Measurements from ENCODE around the gene TXNDC2. TPM values are rescaled to one million over a fixed set of nuclear protein-coding genes. Genes with fewer than 3 reads are reported as not detected.
"Not testable (repeated sequence)": the region's sequence is repeated elsewhere in the genome, so short reads cannot be mapped to it uniquely, and the experiment has no call there.

Gene TXNDC2
- total RNA-seq, 1 experiment from 2014 or later, result not detected

DNA sequence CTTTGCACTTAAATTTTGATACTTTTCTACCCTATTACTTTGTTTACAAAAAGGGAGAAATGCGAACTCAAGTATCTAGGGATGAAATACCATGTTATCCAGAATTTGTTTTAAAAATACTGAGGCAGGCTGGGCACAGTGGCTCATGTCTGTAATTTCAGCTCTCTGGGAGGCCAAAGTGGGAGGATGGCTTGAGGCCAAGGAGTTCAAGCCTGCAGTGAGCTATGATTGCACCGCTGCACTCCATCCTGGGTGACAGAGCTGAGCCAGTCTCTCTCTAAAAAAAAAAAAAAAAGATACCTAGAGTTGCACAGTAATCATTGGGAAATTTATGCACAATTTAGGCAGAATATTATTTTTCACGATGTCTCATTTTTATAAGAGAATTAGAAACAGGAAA, 15.6 kb downstream of the TXNDC2 start:
- intact Hi-C loops (cut with micrococcal nuclease; ENCODE audit: unreplicated experiment), result no loop called here
- H3K4me1 ChIP-seq, result peaks cover 31% of the 10 kb centered on the region
- no peak overlapping the region for H3K27ac Mint-ChIP-seq (ENCODE audit: unreplicated experiment)
- H3K36me3 Mint-ChIP-seq (ENCODE audit: insufficient read depth, unreplicated experiment), result no peaks in the 10 kb centered on the region
- H3K27me3 Mint-ChIP-seq (ENCODE audit: insufficient read depth, unreplicated experiment), result no peaks in the 10 kb centered on the region
- no peaks in the 10 kb centered on the region for H3K9me3 ChIP-seq
- BruUV-seq (replicated peaks), result no TSS peak
- ChIA-PET POLR2A (no interaction called here), CTCF (no interaction called here)
- no peak overlapping the region for H3K4me3 ChIP-seq (ENCODE audit: low read depth, low read length)
- no peak for TF ChIP-seq CTCF (IDR thresholded peaks at IDR 0.05; ENCODE audit: insufficient read depth in 1 of 2, low read depth in 1 of 2, low read length in 1 of 2, severe bottlenecking in 1 of 2, unreplicated experiment in 1 of 2)
- no peak overlapping the region for H3K4me3 Mint-ChIP-seq (ENCODE audit: unreplicated experiment)
- no peaks in the 10 kb centered on the region for H3K36me3 ChIP-seq (ENCODE audit: control insufficient read depth, insufficient read depth, low read length)
- H3K9me3 Mint-ChIP-seq (ENCODE audit: unreplicated experiment), result no peaks in the 10 kb centered on the region
- H3K27me3 ChIP-seq (replicated peaks; ENCODE audit: control insufficient read depth, insufficient read depth, low read length), result no peaks in the 10 kb centered on the region
- no peak for DNase-seq
- H3K4me1 Mint-ChIP-seq (ENCODE audit: low read depth, unreplicated experiment), result peaks cover 21% of the 10 kb centered on the region

- intact Hi-C loops (cut with micrococcal nuclease; ENCODE audit: unreplicated experiment); H3K4me3 Mint-ChIP-seq (ENCODE audit: unreplicated experiment); BruUV-seq (replicated peaks); H3K27ac Mint-ChIP-seq (ENCODE audit: unreplicated experiment); H3K4me3 ChIP-seq (ENCODE audit: low read depth, low read length); CTCF ChIA-PET; DNase-seq; H3K27me3 ChIP-seq (replicated peaks; ENCODE audit: control insufficient read depth, insufficient read depth, low read length); H3K36me3 ChIP-seq (ENCODE audit: control insufficient read depth, insufficient read depth, low read length); H3K9me3 ChIP-seq; H3K9me3 Mint-ChIP-seq (ENCODE audit: unreplicated experiment); POLR2A ChIA-PET; H3K27me3 Mint-ChIP-seq (ENCODE audit: insufficient read depth, unreplicated experiment); H3K36me3 Mint-ChIP-seq (ENCODE audit: insufficient read depth, unreplicated experiment): not testable (repeated sequence)
- H3K4me1 Mint-ChIP-seq (ENCODE audit: low read depth, unreplicated experiment), result peaks cover 21% of the 10 kb centered on the region
- H3K4me1 ChIP-seq, result peaks cover 31% of the 10 kb centered on the region
These were observed 16.5 kb downstream of the TXNDC2 start for GRCh38 chr18:9902264-9902663.

GRCh38 chr18:9902832-9903231, 17.1 kb downstream of the TXNDC2 start:
- intact Hi-C loops (cut with micrococcal nuclease; ENCODE audit: unreplicated experiment), result no loop called here
- TF ChIP-seq CTCF (IDR thresholded peaks at IDR 0.05; ENCODE audit: insufficient read depth in 1 of 2, low read depth in 1 of 2, low read length in 1 of 2, severe bottlenecking in 1 of 2, unreplicated experiment in 1 of 2), result no peak
- Histone ChIP-seq H3K4me3 (ENCODE audit: low read depth, low read length) (no peak overlapping the region), H3K36me3 (ENCODE audit: control insufficient read depth, insufficient read depth, low read length) (no peaks in the 10 kb centered on the region), H3K4me1 (peaks cover 31% of the 10 kb centered on the region), H3K27me3 (replicated peaks; ENCODE audit: control insufficient read depth, insufficient read depth, low read length) (no peaks in the 10 kb centered on the region), H3K9me3 (no peaks in the 10 kb centered on the region)
- POLR2A ChIA-PET, result no interaction called here
- H3K4me3 Mint-ChIP-seq (ENCODE audit: unreplicated experiment), result no peak overlapping the region
- CTCF ChIA-PET, result no interaction called here
- no peaks in the 10 kb centered on the region for H3K9me3 Mint-ChIP-seq (ENCODE audit: unreplicated experiment)
- H3K36me3 Mint-ChIP-seq (ENCODE audit: insufficient read depth, unreplicated experiment), result no peaks in the 10 kb centered on the region
- H3K27ac Mint-ChIP-seq (ENCODE audit: unreplicated experiment), result no peak overlapping the region
- peaks cover 21% of the 10 kb centered on the region for H3K4me1 Mint-ChIP-seq (ENCODE audit: low read depth, unreplicated experiment)
- BruUV-seq (replicated peaks), result no TSS peak
- H3K27me3 Mint-ChIP-seq (ENCODE audit: insufficient read depth, unreplicated experiment), result no peaks in the 10 kb centered on the region
- no peak for DNase-seq

DNA sequence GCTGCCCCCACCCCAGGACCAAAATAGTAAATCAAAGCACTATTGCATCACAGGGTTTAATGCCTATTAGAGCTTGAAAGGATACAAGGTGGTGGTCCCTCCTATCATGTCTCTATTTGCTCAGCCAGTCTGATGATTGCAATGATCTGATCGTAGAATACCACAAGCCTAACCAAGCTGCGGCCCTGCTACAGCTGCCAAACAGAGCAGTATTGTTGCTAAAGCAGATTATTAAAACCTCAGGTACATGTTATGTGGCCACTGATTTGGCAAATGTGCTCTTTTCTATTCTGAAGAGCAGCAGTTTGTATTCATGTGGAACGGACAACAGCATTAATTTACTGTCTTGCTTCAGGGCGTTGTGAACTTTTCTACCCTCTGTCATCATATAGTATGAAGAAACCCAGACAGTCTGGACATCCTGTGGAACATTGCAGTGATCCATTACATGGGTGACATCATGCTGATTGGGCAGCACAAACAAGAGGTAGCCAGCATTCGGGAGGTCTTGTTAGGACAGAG, 19.7 kb downstream of the TXNDC2 start:
- POLR2A ChIA-PET, result no interaction called here
- Histone ChIP-seq H3K27me3 (replicated peaks; ENCODE audit: control insufficient read depth, insufficient read depth, low read length) (no peaks in the 10 kb centered on the region), H3K36me3 (ENCODE audit: control insufficient read depth, insufficient read depth, low read length) (no peaks in the 10 kb centered on the region), H3K4me1 (peaks cover 7% of the 10 kb centered on the region), H3K4me3 (ENCODE audit: low read depth, low read length) (no peak overlapping the region), H3K9me3 (no peaks in the 10 kb centered on the region)
- no peaks in the 10 kb centered on the region for H3K27me3 Mint-ChIP-seq (ENCODE audit: insufficient read depth, unreplicated experiment)
- no peaks in the 10 kb centered on the region for H3K36me3 Mint-ChIP-seq (ENCODE audit: insufficient read depth, unreplicated experiment)
- peaks cover 6% of the 10 kb centered on the region for H3K4me1 Mint-ChIP-seq (ENCODE audit: low read depth, unreplicated experiment)
- no TSS peak for BruUV-seq (replicated peaks)
- H3K27ac Mint-ChIP-seq (ENCODE audit: unreplicated experiment), result no peak overlapping the region
- intact Hi-C loops (cut with micrococcal nuclease; ENCODE audit: unreplicated experiment), result no loop called here
- no peak overlapping the region for H3K4me3 Mint-ChIP-seq (ENCODE audit: unreplicated experiment)
- H3K9me3 Mint-ChIP-seq (ENCODE audit: unreplicated experiment), result no peaks in the 10 kb centered on the region
- no peak for DNase-seq
- TF ChIP-seq CTCF (IDR thresholded peaks at IDR 0.05; ENCODE audit: insufficient read depth in 1 of 2, low read depth in 1 of 2, low read length in 1 of 2, severe bottlenecking in 1 of 2, unreplicated experiment in 1 of 2), result no peak
- CTCF ChIA-PET, result no interaction called here
